GM21447 (cell line): ENCODE results near the gene TAX1BP1.

Experiments used
- ATAC-seq: cut with Tn5 transposase; IDR thresholded peaks from one replicate; pipeline ENCODE4 v1.9.1; 2021; ENCODE audit not compliant: unreplicated experiment

The TAX1BP1 gene

DNA sequence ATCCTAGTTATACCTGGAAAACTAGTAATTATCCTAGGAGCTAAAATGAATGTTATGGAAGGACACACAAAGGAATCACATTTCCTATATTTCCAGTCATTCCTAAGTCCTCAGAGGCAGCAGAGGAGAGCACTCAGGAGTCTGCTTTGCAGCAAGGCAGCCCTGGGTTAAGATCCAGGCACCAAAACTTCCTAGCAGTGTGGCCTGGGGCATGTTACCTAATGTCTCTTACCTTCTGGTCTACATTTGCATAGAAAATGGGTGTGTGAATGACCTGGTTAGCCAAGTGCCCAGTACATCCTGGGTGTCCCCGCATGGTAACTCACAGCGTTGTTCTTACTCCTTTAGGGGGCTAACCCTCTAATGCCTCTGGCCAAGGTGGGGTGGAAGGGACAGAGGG lies 135.9 kb downstream of the TAX1BP1 start:
- ATAC-seq: no peak

DNA sequence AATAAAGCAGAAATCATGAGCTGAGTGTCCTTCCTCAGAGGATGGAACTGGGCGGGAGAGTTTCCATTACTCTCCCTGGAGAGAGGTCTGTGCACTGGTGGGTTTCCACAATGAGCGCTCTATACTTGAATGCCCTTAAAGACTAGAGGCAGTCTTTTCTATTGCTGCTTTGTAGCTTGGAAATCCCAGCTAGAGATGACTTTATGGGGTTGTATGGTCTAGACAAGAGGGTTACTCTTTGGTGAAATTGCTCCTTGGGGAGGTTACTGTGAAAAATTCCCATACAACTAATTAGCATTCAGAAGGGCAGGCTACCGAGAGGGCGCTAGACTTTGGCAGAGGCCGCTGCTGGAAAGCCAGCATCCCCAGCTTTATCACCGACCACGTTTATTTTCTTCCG lies 136.8 kb downstream of the TAX1BP1 start:
- ATAC-seq: no peak
